Astrocyte of the spinal cord (primary cell): Measurements from ENCODE around the gene PRKAG3.

Source experiments
- DNase-seq: peaks from one replicate; pipeline ENCODE4 v3.0.0; 2011; ENCODE audit warnings: low read depth, low spot score
- H3K4me3 ChIP-seq: 2 replicates; pipeline ENCODE4 v1.5.1; 2011; ENCODE audit warnings: low read depth, mild to moderate bottlenecking, low read length, moderate library complexity
- in situ Hi-C: cut with HindIII; loops from 2 replicates; pipeline ENCODE4 v1.10.0; 2017; ENCODE audit warnings: low sequenced_read_pairs
- TF ChIP-seq, protein P1 (sequence below): IDR thresholded peaks from 2 replicates; pipeline ENCODE4 v1.5.1; 2012; ENCODE audit warnings: low read depth, mild to moderate bottlenecking, low read length, inconsistent platforms

PRKAG3 gene

DNA sequence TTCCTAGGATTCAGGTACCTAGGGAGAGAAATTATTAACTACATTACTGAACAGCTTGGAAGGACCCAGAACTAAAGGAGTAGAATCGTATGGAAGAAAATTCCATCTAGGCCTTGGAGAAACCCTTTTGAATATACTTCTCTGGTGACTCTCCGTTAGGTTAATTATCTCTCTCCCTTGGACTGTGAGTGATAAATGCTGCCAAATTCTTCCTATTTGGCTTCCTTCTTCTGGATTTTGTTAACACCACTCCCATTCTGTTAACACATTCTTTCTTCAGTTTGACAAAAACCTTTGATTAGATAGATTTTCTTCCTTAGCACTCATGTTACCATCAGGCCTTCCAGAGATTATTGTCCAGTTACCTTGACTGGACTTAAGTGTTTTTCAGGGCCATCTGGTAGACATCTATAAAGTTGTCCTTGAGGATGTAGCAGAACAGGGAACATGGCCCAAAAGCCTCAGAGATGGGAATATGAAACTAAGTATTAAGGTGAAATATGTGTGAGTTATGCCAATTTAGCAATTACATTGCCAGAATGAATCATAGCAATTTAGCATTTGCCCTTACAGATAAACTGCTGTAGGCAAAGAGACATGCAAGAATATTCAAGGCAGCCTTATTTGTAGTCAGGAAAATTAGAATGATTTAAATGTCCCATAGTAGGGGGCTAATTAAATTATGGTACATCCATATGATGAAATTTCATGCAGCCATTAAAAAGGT lies 42.9 kb downstream of the PRKAG3 start:
- no peak for DNase-seq
- in situ Hi-C loops: no loop called here
- no peak overlapping the region for H3K4me3 ChIP-seq
- TF ChIP-seq, protein P1, sequence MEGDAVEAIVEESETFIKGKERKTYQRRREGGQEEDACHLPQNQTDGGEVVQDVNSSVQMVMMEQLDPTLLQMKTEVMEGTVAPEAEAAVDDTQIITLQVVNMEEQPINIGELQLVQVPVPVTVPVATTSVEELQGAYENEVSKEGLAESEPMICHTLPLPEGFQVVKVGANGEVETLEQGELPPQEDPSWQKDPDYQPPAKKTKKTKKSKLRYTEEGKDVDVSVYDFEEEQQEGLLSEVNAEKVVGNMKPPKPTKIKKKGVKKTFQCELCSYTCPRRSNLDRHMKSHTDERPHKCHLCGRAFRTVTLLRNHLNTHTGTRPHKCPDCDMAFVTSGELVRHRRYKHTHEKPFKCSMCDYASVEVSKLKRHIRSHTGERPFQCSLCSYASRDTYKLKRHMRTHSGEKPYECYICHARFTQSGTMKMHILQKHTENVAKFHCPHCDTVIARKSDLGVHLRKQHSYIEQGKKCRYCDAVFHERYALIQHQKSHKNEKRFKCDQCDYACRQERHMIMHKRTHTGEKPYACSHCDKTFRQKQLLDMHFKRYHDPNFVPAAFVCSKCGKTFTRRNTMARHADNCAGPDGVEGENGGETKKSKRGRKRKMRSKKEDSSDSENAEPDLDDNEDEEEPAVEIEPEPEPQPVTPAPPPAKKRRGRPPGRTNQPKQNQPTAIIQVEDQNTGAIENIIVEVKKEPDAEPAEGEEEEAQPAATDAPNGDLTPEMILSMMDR: no peak

DNA sequence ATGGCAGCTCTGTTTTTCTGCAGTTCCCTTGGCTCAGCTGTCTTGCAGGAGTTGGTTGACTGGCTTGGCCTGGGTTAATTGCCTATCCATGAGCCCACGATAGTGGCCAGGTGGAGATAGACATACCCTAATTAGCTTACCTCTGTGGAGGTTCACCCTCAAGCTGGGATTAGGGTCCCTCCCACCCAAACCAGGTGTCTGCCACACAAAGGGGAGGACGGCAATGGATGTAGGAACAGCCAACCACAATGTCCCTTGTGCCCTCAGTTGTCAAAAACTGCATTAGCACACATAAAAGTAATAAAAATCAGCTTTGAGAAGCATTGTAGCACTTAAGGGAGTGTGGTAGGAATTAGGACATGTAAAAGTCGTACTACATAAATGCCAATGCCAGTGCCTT lies 45.5 kb downstream of the PRKAG3 start:
- TF ChIP-seq, protein P1: no peak
- no peak for DNase-seq
- no peak overlapping the region for H3K4me3 ChIP-seq
- in situ Hi-C loops: no loop called here

DNA sequence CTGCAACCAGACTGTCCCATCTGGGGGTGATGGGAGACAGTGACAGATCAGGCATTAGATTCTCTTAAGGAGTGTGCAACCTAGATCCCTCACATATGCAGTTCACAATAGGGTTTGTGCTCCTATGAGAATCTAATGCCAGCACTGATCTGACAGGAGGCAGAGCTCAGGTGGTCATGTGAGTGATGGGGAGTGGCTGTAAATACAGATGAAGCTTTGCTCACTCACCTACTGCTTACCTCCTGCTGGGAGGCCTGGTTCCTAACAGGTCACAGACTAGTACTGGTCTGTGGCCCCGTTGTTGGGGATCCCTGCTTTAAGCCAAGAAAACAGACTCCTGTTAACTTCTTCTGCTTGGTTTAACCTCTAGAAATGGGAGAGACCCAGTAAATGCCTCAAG lies 46.5 kb downstream of the PRKAG3 start:
- TF ChIP-seq, protein P1: no peak
- in situ Hi-C loops: no loop called here
- no peak overlapping the region for H3K4me3 ChIP-seq
- DNase-seq: no peak

DNA sequence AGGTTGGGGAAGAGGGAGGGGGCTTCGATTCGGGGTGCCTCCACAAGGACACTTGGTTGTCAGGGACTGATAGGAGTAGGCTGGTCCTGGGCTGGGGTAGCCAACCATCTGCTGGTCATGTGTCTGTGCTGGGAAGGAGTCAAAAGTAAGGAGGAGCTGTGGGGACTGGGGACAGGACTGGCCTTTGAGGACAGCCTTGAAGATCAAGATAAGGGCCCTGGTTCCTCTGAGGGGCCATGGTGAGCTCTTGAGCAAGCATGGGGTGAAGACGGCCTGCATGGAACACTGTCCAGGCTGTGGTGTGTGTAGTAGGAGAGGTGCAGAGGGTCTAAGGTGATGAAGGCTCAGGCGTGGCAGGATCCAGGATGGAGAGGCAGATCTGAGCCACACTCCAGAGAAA lies 47.9 kb downstream of the PRKAG3 start:
- DNase-seq: no peak
- no peak overlapping the region for H3K4me3 ChIP-seq
- in situ Hi-C loops: no loop called here
- TF ChIP-seq, protein P1: no peak

- peak; percentile 7 for DNase-seq
- in situ Hi-C loops: no loop called here
- peak overlapping the region; percentile 54 for H3K4me3 ChIP-seq
- TF ChIP-seq, protein P1: no peak
These were observed 49.1 kb downstream of the PRKAG3 start for GRCh38 chr2:218782528-218782844.

DNA sequence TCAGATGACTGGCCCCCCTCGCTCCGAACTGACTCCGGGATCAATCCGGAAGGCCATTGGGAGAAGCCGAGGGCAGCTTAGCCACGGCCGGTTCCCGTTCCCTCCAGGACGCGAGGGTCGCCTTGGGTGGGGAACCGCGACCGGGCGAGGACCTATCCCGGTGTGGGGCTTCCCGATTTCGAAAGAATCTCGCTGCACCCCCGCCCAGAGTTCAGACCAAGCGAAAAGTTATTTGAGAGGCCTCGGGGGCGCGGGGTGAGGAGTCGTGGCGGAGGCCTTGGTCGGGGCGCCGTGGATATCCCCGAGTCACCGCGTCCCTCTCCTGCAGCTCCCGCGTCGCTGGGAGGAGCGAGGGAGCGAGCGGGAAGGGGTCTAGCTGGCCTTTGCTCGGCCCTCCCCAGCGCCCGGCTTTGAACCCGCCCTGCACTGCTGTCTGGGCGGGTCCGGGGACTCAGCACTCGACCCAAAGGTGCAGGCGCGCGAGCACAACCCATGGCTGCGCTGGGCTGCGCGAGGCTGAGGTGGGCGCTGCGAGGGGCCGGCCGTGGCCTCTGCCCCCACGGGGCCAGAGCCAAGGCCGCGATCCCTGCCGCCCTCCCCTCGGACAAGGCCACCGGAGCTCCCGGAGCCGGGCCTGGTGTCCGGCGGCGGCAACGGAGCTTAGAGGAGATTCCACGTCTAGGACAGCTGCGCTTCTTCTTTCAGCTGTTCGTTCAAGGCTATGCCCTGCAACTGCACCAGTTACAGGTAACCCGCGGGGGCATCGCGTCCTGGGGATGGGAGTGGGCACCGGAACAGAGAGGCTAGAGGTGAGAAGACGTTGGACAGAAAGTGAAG lies 49.7 kb downstream of the PRKAG3 start, which contains the start of gene CYP27A1:
CYP27A1 (plus strand) TSS at position 457 of the 837 bp plus-strand sequence; CDS start at position 493, 36 bp downstream.
- TF ChIP-seq, protein P1: no peak
- H3K4me3 ChIP-seq: peak within 1 kb of the TSS; percentile 54
- DNase-seq: peak; percentile 22
- in situ Hi-C loops: no loop called here
